Activated T-cell treated with anti-CD3 and anti-CD28 coated beads, Interleukin-2, amount 50 U/mL, for 4 hours (primary cell): Measurements from ENCODE around the gene COL23A1. TPM values are rescaled to one million over a fixed set of nuclear protein-coding genes. Genes with fewer than 3 reads are reported as not detected.

ENCODE experiments used
- ATAC-seq, 2 donors: fragments of 200-7000 bp; cut with Tn5 transposase; one replicate each; pipeline ENCODE4 v1.10.0; 2021
- DNase-seq: peaks from one replicate; pipeline ENCODE4 v3.0.0-alpha.2; 2020
- H3K27me3 Mint-ChIP-seq: one replicate; pipeline ENCODE4 v1.8.0; 2021; ENCODE audit warnings: low read depth, mixed read lengths
- H3K36me3 Mint-ChIP-seq: one replicate; pipeline ENCODE4 v1.8.0; 2022; ENCODE audit warnings: mixed read lengths; ENCODE audit not compliant: insufficient read depth
- H3K4me1 Mint-ChIP-seq: one replicate; pipeline ENCODE4 v1.8.0; 2021; ENCODE audit warnings: low read depth, mixed read lengths
- H3K4me3 Mint-ChIP-seq: one replicate; pipeline ENCODE4 v1.8.0; 2021; ENCODE audit warnings: mild to moderate bottlenecking, moderate library complexity, mixed read lengths
- H3K9me3 Mint-ChIP-seq: one replicate; pipeline ENCODE4 v1.8.0; 2021; ENCODE audit warnings: mixed read lengths
- total RNA-seq, 3 donors: library from RNA; stranded (reverse); gene quantifications; one replicate each; pipeline ENCODE4 v1.2.1, GENCODE V29; 2021

Gene COL23A1
- total RNA-seq, 3 donors from 2014 or later: not detected

DNA sequence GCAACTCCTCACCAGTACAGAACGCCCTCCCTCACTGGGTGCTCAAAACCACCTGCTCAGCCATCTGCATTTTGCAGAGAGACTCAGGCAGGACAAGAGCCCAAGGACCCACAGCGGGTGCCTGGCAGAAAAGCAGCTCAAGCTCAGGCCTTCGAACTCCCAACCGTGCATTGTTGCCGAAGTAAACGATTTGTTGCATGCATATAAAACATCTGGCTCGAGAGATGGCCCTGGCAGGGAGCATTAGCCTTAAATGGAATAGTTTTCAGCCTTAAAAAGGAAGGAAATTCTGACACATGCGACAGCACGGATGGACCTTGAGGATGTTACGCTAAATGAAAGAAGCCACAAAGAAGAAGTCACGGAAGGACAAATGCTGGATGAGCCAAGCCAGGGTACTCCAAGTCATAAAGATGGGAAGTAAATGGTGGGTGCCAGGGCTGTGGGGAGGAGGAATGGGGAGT lies 197.2 kb downstream of the COL23A1 start:
- no peaks in the 10 kb centered on the region for H3K9me3 Mint-ChIP-seq
- no peak for DNase-seq
- no peak overlapping the region for H3K4me3 Mint-ChIP-seq
- H3K36me3 Mint-ChIP-seq: no peaks in the 10 kb centered on the region
- H3K27me3 Mint-ChIP-seq: peaks cover 5% of the 10 kb centered on the region
- ATAC-seq: no peak
- no peaks in the 10 kb centered on the region for H3K4me1 Mint-ChIP-seq

DNA sequence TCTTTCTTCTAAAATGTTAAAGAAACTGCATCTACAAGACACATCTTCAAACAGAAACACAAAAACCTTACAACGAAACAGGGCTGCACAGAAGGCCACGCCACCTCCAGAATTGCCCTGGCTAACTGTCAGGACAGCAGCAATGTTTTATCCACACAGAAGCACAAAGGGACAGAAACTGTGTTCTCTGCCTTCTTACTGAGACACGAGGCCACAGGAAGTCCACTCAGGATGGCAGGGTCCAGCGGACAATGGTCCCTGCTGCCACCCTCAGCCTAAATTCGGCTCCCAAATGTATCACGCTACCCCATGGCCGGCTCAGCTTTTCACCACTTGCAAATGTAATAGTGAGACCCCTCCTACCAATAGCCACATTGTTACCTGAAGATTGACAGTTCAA lies 197.8 kb downstream of the COL23A1 start:
- H3K4me1 Mint-ChIP-seq: no peaks in the 10 kb centered on the region
- DNase-seq: no peak
- no peak for ATAC-seq
- no peaks in the 10 kb centered on the region for H3K9me3 Mint-ChIP-seq
- H3K27me3 Mint-ChIP-seq: peaks cover 6% of the 10 kb centered on the region
- no peak overlapping the region for H3K4me3 Mint-ChIP-seq
- no peaks in the 10 kb centered on the region for H3K36me3 Mint-ChIP-seq

DNA sequence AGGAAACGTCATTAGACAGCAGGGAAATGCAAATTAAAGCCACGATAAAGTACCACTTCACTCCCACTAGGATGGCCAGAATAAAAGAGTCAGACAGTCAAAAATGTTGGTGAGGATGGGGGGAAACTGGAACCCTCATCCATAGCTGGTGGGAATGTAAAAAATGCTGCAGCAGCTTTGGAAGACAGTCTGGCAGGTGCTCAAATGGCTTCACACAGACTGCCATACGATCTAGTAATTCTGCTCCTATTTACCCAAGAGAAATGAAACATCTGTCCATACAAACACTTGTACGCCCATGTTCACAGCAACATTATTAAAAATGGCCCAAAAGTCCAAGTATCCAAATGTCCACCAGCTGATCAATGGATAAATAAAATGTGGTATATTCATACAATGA lies 198.7 kb downstream of the COL23A1 start:
- ATAC-seq (no peak), DNase-seq (no peak)
- no peaks in the 10 kb centered on the region for H3K4me1 Mint-ChIP-seq
- peaks cover 13% of the 10 kb centered on the region for H3K27me3 Mint-ChIP-seq
- no peaks in the 10 kb centered on the region for H3K9me3 Mint-ChIP-seq
- H3K36me3 Mint-ChIP-seq: no peaks in the 10 kb centered on the region
- no peak overlapping the region for H3K4me3 Mint-ChIP-seq

DNA sequence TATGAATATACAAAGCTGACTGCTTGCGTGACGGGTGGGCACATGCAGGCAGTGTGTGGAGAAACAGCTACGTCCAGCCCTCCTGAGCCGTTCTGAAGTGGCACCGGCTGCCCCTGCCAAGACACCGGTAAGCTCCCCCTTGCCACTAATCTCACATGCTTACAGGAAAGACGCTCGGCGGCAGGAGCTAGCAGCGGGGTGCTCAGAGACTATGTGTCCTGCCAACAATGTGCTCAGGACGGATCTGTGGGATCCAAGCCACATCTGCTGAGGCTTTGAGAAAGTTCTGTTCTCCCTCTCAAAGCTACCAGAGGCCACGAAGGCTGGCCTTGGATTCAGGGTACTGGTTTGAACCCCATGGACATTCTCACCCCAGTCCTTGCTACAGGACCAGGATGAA lies 200.4 kb downstream of the COL23A1 start:
- H3K27me3 Mint-ChIP-seq: peaks cover 13% of the 10 kb centered on the region
- DNase-seq: no peak

DNA sequence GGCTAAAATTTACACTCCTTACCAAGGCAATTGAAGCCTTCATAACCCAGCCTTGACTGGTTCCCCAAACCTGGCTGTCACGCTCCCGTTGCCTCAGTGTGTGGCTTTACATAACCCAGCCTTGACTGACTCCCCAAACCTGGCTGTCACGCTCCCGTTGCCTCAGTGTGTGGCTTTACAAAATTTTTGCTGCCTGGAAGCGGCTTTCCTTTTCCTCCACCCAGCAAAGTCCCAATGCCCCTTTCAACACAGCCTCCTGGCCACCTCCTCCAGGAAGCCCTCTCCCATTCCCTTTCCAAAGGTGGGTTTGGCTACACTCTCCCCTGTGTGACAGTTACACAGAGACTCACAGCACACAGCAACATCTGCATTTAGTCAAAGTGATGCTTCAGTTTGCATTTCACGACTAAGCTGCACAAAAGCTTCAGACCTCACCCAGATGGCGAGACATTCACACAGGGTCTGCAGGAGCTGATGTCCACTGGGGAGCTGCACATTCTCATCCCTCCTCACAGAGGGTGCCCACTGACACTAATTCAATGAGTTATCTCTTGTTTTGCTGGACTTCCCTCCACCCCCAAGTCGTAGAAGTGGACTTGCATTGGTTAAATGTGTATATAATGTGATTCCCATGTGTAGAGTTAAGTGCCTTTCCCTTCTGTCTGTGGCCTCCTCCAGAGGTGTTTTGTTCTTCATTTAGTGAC lies 201.0 kb downstream of the COL23A1 start:
- H3K4me1 Mint-ChIP-seq: no peaks in the 10 kb centered on the region
- no peaks in the 10 kb centered on the region for H3K9me3 Mint-ChIP-seq
- no peak for ATAC-seq
- DNase-seq: no peak
- H3K36me3 Mint-ChIP-seq: no peaks in the 10 kb centered on the region
- H3K4me3 Mint-ChIP-seq: no peak overlapping the region
- peaks cover 13% of the 10 kb centered on the region for H3K27me3 Mint-ChIP-seq

More for the DNA sequence above, 200.4 kb downstream of the COL23A1 start:
- ATAC-seq: no peak
- no peaks in the 10 kb centered on the region for H3K4me1 Mint-ChIP-seq
- no peaks in the 10 kb centered on the region for H3K9me3 Mint-ChIP-seq
- no peaks in the 10 kb centered on the region for H3K36me3 Mint-ChIP-seq
- H3K4me3 Mint-ChIP-seq: no peak overlapping the region

DNA sequence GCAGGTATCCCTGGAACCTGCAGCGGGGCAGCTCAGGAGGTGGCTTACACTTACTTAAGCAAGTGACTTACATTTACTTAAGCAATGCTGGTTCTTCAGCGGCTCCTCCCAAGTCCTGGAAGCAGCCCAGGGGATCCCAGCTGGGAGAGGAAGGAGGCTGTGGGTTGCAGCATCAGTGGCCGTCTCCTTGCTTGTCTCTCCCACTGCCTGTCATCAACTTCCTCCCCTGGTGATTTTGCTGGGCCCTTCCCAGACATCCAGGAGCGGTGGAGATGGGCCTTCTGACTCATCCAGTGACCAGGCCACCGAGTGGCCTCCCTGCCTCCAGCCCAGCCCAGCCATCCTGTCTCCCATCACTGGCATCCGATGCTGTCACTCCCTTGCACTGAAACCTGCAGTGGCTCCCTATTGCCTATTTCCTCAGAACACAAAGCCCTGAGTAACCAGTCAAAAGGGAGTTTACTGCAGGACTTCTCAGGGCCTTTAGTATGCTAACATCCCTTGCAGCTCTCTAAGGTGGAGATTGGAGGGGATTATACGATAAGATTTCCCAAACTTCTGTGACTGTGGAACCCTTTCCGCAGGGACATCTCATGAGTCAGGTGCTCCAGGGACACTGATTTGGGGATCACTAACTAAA lies 201.7 kb downstream of the COL23A1 start:
- H3K36me3 Mint-ChIP-seq: no peaks in the 10 kb centered on the region
- no peak for ATAC-seq
- H3K4me3 Mint-ChIP-seq: no peak overlapping the region
- no peaks in the 10 kb centered on the region for H3K9me3 Mint-ChIP-seq
- H3K27me3 Mint-ChIP-seq: peaks cover 15% of the 10 kb centered on the region
- no peak for DNase-seq
- no peaks in the 10 kb centered on the region for H3K4me1 Mint-ChIP-seq

DNA sequence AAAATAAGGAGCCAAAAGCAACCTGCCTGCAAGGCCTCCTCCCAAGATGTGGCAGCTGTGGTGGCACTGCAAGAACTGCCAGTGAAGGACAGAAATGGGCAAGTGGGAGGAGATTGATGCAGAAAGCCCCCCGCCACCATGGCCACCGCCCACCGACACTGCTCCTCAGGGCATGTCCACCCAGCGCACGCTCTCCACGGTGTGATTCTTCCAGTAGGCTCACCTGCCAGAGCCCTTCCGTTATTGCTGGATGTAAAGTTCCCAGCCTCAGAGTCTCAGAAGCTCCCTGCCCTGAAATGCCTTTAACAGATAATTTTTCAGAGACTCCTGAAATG lies 202.4 kb downstream of the COL23A1 start:
- peaks cover 16% of the 10 kb centered on the region for H3K27me3 Mint-ChIP-seq
- no peak overlapping the region for H3K4me3 Mint-ChIP-seq
- H3K4me1 Mint-ChIP-seq: no peaks in the 10 kb centered on the region
- DNase-seq (no peak), ATAC-seq (no peak)
- H3K9me3 Mint-ChIP-seq: no peaks in the 10 kb centered on the region
- H3K36me3 Mint-ChIP-seq: no peaks in the 10 kb centered on the region

DNA sequence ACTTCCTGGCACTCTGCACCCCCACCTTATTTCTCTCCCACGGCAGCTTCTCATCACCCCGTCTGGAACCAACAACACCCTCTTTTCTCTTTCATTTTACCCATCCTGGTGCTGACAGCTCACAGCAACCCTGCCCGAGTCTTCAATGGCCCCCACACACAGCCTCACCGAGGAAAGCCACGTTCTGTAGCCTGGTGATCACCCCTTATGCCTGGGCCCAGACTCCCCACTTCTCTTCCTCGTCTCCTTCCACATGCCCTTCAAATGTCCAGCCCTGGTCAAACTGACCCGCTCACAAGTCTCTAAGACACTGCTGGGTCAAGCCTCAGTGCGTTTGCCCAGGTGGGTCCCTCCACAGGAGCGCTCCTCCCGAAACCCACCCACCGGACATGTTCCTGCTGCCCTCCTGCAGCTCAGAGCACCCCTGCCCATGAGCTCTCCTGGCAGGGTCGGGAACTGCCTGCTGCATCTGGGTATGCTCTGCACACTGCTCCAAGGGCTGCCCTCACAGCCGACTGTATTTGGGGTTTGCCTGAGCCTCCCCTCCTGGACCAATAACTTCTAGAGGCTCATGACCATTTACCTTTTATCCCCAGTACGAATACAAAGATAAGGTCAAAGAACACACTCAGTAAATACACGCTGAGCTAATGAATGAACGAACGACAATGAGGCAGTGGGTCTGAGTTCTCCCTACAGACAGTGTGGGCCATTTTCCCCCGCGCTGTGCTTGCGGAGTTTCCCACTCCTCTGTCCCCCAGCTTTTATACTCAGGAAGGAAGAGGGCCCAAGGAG lies 202.9 kb downstream of the COL23A1 start:
- ATAC-seq (no peak), DNase-seq (no peak)
- Mint-ChIP-seq H3K4me3 (no peak overlapping the region), H3K9me3 (no peaks in the 10 kb centered on the region), H3K4me1 (no peaks in the 10 kb centered on the region), H3K27me3 (peaks cover 17% of the 10 kb centered on the region), H3K36me3 (no peaks in the 10 kb centered on the region)

DNA sequence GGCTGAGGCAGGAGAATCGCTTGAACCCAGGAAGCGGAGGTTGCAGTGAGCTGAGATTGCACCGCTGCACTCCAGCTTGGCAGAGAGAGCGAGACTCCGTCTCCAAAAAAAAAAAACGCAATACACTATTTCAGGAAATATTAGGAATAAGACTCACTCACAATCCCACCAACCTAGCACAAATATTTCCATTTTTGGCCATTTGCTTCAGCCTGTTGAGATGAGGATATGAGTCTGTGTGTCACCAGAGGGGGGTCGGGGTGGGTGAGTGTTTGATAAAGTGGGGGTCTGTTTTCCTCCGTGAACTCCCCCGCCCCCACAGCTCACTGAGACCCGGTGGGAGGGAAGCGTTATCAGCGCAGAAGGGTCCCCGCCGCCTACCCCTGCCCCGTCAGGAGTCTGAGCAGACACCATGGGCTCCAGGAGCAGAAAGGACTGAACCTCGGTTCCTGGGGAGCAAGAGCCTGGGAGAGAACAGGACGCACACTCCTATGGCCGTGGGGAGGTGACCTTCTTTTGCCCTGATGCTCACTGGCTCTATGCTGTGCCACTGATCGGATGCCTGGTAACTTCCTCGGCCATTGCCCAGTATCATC lies 203.8 kb downstream of the COL23A1 start:
- Mint-ChIP-seq H3K4me1 (no peaks in the 10 kb centered on the region), H3K4me3 (no peak overlapping the region), H3K27me3 (peaks cover 20% of the 10 kb centered on the region), H3K9me3 (no peaks in the 10 kb centered on the region), H3K36me3 (no peaks in the 10 kb centered on the region)
- ATAC-seq: no peak
- DNase-seq: no peak

DNA sequence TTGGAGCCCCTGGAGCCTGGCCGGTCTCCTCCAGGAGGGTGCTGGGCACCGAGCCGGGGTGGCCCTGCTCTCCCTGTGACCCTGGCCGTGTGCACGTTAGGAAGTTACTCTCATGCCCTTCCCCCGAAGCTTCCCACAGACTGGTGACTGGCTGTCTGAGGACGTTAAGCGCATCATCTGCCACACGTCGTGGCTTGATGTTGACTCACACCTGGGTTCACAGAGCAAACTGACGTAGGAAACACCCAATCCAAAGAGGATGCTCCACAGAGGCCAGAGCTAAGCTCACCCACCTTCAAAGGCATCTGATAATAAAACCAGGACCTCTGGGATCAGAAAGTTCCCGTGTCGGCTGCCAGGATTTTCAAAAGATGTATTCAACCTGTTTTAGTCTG lies 204.7 kb downstream of the COL23A1 start:
- DNase-seq (no peak), ATAC-seq (no peak)
- Mint-ChIP-seq H3K27me3 (peaks cover 20% of the 10 kb centered on the region), H3K4me1 (no peaks in the 10 kb centered on the region), H3K4me3 (no peak overlapping the region), H3K9me3 (no peaks in the 10 kb centered on the region), H3K36me3 (no peaks in the 10 kb centered on the region)

DNA sequence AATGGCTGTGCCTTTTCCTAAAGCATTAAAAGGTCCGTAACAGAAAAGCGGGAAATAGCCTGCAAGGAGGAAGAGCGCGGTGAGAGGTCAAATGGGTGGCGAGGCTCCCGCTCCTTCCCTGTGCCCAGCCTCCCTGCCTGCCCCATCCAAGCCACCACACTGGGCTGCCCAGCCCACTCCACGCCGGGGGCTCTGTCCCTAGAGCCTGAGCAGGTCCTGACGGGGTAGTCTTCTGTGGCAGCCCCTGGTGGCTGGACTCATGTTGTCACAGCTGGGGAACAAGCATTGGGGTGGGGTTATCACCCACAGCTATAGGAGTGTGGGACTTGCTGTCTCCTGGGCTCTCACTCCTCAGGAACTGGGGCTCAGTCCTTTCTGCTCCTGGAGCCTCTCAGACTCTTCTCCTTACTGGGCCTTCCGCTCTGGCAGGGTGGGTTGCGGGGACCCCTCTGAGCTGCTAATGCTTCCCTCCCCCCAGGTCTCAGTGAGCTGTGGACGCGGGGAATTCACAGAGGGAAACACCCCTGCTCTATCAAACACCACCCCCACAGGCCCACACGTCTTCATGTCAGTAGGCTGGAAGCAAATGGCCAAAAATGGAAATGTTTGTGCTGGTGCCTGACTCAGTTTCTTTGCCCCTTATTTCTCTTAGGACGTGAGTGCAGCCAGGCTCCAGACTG lies 205.2 kb downstream of the COL23A1 start:
- no peaks in the 10 kb centered on the region for H3K4me1 Mint-ChIP-seq
- H3K4me3 Mint-ChIP-seq: no peak overlapping the region
- ATAC-seq (no peak), DNase-seq (no peak)
- no peaks in the 10 kb centered on the region for H3K36me3 Mint-ChIP-seq
- H3K9me3 Mint-ChIP-seq: no peaks in the 10 kb centered on the region
- H3K27me3 Mint-ChIP-seq: peaks cover 20% of the 10 kb centered on the region

DNA sequence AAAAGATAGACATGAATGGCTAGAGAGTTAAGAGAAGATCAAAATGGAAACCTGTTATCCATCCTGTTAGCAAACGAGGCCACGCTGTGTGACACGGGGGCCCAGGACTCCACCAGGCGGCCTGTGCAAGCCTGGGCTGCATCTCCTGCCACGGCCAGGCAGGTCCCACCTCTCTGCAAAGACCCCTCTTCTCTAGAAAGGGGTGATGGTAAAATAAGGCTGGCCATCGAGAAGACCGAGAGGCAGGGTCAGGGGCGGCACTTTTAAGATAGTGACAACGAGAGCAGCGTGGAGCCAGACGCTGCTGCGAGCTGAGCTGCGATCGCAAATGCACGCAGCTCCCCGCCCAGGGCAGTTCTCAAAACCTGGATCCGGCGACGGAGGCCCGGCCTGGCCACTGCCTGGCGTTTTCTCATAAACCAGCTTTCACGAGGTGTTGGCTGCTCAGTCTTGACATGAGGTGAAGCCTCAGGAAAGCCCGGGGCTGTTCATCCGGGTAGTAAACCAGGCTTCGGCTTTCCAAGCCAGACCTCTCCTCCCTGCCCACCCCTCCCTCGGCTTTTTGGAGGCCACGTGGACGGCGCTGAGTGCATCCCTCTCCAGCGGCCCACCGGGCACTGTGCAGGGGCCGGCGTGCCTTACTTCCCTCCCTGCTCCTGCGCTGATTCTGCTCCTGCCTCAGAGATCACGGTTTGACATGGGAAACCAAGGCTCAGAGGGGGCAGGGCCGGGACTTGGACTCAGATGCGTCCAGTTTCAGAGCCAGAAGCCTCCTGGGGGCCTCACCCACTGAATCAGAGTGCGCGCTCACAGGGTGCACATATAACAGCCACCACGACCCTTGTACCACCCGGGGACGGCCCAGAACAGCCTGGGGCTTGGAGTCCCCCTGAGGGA lies 206.0 kb downstream of the COL23A1 start:
- H3K27me3 Mint-ChIP-seq: peaks cover 20% of the 10 kb centered on the region

DNA sequence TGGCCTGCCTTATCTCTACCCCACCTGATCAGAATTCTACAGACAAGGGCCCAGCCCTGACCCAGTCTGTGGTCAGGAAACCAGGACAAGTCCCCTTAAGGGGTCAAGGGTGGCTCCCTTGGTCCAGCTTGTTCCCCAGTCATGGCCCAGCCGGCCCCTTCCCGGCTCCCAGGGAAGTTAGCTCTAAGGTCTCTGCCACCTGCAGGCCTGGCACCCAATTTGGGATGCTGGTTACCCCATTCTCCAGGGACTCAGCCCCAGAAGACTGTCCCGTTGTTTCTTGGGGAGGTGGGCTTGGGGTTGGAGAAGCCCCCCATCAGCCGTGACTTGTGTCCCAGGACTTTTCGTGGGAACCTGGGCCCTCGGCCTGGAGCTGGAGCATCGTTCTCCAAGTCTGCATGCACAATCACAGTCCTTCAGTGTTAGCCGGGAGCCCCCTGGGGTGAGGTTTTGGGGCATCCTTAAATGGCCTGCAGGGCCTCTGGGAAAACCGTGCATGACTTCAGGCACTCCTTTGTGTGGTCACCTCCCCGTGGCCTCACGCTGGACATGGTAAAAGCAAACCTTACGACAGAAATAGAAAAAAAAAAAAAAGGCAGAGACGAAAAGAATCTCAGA lies 206.8 kb downstream of the COL23A1 start:
- peaks cover 18% of the 10 kb centered on the region for H3K27me3 Mint-ChIP-seq
- H3K4me3 Mint-ChIP-seq: no peak overlapping the region
- H3K36me3 Mint-ChIP-seq: no peaks in the 10 kb centered on the region
- H3K9me3 Mint-ChIP-seq: no peaks in the 10 kb centered on the region
- ATAC-seq: no peak
- DNase-seq: no peak
- H3K4me1 Mint-ChIP-seq: no peaks in the 10 kb centered on the region

More for the DNA sequence above, 206.0 kb downstream of the COL23A1 start:
- Mint-ChIP-seq H3K36me3 (no peaks in the 10 kb centered on the region), H3K4me3 (no peak overlapping the region), H3K4me1 (no peaks in the 10 kb centered on the region), H3K9me3 (no peaks in the 10 kb centered on the region)
- ATAC-seq (no peak), DNase-seq (no peak)
